ENCODE results near the gene CTIF. TPM values are rescaled to one million over a fixed set of nuclear protein-coding genes. Genes with fewer than 3 reads are reported as not detected.

CTIF gene
- total RNA-seq, 1 experiment from 2014 or later, result 20.6 TPM

- Histone ChIP-seq H3K4me3 (no peak overlapping the region), H3K9me3 (no peaks in the 10 kb centered on the region), H3K27me3 (no peaks in the 10 kb centered on the region), H3K36me3 (no peaks in the 10 kb centered on the region)
- no peak for DNase-seq
Measured at GRCh38 chr18:48840491-48840877, 301.7 kb downstream of the CTIF start.

GRCh38 chr18:48841381-48842258 is 302.8 kb downstream of the CTIF start:
- DNase-seq, result peak; percentile 39
- Histone ChIP-seq H3K9me3 (no peaks in the 10 kb centered on the region), H3K4me3 (no peak overlapping the region), H3K27me3 (no peaks in the 10 kb centered on the region), H3K36me3 (no peaks in the 10 kb centered on the region)

- Histone ChIP-seq H3K9me3 (no peaks in the 10 kb centered on the region), H3K36me3 (no peaks in the 10 kb centered on the region), H3K27me3 (no peaks in the 10 kb centered on the region), H3K4me3 (no peak overlapping the region)
- no peak for DNase-seq
Measured at GRCh38 chr18:48842259-48843061, 303.6 kb downstream of the CTIF start.

- no peak for DNase-seq
- H3K27me3 ChIP-seq, result no peaks in the 10 kb centered on the region
- no peaks in the 10 kb centered on the region for H3K9me3 ChIP-seq
- no peak overlapping the region for H3K4me3 ChIP-seq
- no peaks in the 10 kb centered on the region for H3K36me3 ChIP-seq
Measured at GRCh38 chr18:48843162-48843561, 304.3 kb downstream of the CTIF start.

- H3K36me3 ChIP-seq, result no peaks in the 10 kb centered on the region
- no peaks in the 10 kb centered on the region for H3K27me3 ChIP-seq
- H3K9me3 ChIP-seq, result no peaks in the 10 kb centered on the region
- no peak overlapping the region for H3K4me3 ChIP-seq
- DNase-seq, result no peak
Measured at GRCh38 chr18:48843596-48843995, 304.8 kb downstream of the CTIF start.

GRCh38 chr18:48844271-48844670 is 305.4 kb downstream of the CTIF start:
- Histone ChIP-seq H3K27me3 (no peaks in the 10 kb centered on the region), H3K36me3 (no peaks in the 10 kb centered on the region), H3K4me3 (no peak overlapping the region), H3K9me3 (no peaks in the 10 kb centered on the region)
- DNase-seq, result no peak

- no peak overlapping the region for H3K4me3 ChIP-seq
- no peaks in the 10 kb centered on the region for H3K36me3 ChIP-seq
Measured at GRCh38 chr18:48845174-48845573, 306.3 kb downstream of the CTIF start.

GRCh38 chr18:48846423-48846932 is 307.6 kb downstream of the CTIF start:
- no peak for DNase-seq
- Histone ChIP-seq H3K9me3 (no peaks in the 10 kb centered on the region), H3K27me3 (no peaks in the 10 kb centered on the region), H3K4me3 (no peak overlapping the region), H3K36me3 (no peaks in the 10 kb centered on the region)

More at GRCh38 chr18:48845174-48845573, 306.3 kb downstream of the CTIF start:
- no peaks in the 10 kb centered on the region for H3K9me3 ChIP-seq
- H3K27me3 ChIP-seq, result no peaks in the 10 kb centered on the region
- no peak for DNase-seq

GRCh38 chr18:48847807-48848486 is 309.1 kb downstream of the CTIF start:
- DNase-seq, result no peak
- Histone ChIP-seq H3K36me3 (no peaks in the 10 kb centered on the region), H3K27me3 (no peaks in the 10 kb centered on the region), H3K4me3 (no peak overlapping the region), H3K9me3 (no peaks in the 10 kb centered on the region)

GRCh38 chr18:48848641-48849143 is 309.9 kb downstream of the CTIF start:
- no peaks in the 10 kb centered on the region for H3K27me3 ChIP-seq
- H3K4me3 ChIP-seq, result no peak overlapping the region
- H3K36me3 ChIP-seq, result no peaks in the 10 kb centered on the region
- DNase-seq, result no peak
- H3K9me3 ChIP-seq, result no peaks in the 10 kb centered on the region

- H3K9me3 ChIP-seq, result no peaks in the 10 kb centered on the region
- DNase-seq, result no peak
- no peak overlapping the region for H3K4me3 ChIP-seq
- no peaks in the 10 kb centered on the region for H3K27me3 ChIP-seq
- no peaks in the 10 kb centered on the region for H3K36me3 ChIP-seq
Measured at GRCh38 chr18:48850822-48851598, 312.2 kb downstream of the CTIF start.

GRCh38 chr18:48851599-48851960 is 312.7 kb downstream of the CTIF start:
- peaks cover 2% of the 10 kb centered on the region; the same call in 1 of the 2 replicates for H3K36me3 ChIP-seq
- no peak for DNase-seq

GRCh38 chr18:48852292-48852691 is 313.5 kb downstream of the CTIF start:
- Histone ChIP-seq H3K4me3 (no peak overlapping the region), H3K27me3 (no peaks in the 10 kb centered on the region), H3K9me3 (no peaks in the 10 kb centered on the region), H3K36me3 (peaks cover 2% of the 10 kb centered on the region; the same call in 1 of the 2 replicates)
- no peak for DNase-seq

More at GRCh38 chr18:48851599-48851960, 312.7 kb downstream of the CTIF start:
- Histone ChIP-seq H3K9me3 (no peaks in the 10 kb centered on the region), H3K27me3 (no peaks in the 10 kb centered on the region), H3K4me3 (no peak overlapping the region)

GRCh38 chr18:48852794-48853193 is 314.0 kb downstream of the CTIF start:
- no peak for DNase-seq
- H3K36me3 ChIP-seq, result peaks cover 2% of the 10 kb centered on the region; the same call in 1 of the 2 replicates
- H3K4me3 ChIP-seq, result no peak overlapping the region
- no peaks in the 10 kb centered on the region for H3K9me3 ChIP-seq
- no peaks in the 10 kb centered on the region for H3K27me3 ChIP-seq

- Histone ChIP-seq H3K4me3 (no peak overlapping the region), H3K27me3 (no peaks in the 10 kb centered on the region), H3K36me3 (peaks cover 2% of the 10 kb centered on the region; the same call in 1 of the 2 replicates), H3K9me3 (no peaks in the 10 kb centered on the region)
- DNase-seq, result no peak
Measured at GRCh38 chr18:48853588-48853987, 314.8 kb downstream of the CTIF start.

- H3K27me3 ChIP-seq, result no peaks in the 10 kb centered on the region
- H3K4me3 ChIP-seq, result no peak overlapping the region
- no peaks in the 10 kb centered on the region for H3K9me3 ChIP-seq
- peaks cover 2% of the 10 kb centered on the region; the same call in 1 of the 2 replicates for H3K36me3 ChIP-seq
- DNase-seq, result no peak
Measured at GRCh38 chr18:48854780-48855179, 315.9 kb downstream of the CTIF start.
